MCF 10A (cell line): ENCODE measurements around the gene RHBDD1. TPM values are rescaled to one million over a fixed set of nuclear protein-coding genes. Genes with fewer than 3 reads are reported as not detected.

Experiments
- BruUV-seq: library from RNA; stranded (reverse); fragments of 400-500 nt; replicated peaks from 2 replicates; lab custom pipeline; 2021; lab: Mats Ljungman, UMichigan
- CTCF ChIA-PET: fragments of 300-600 bp; sonication (Branson Sonifier 250); formaldehyde crosslinking; extraction: SDS; loops from one replicate; lab custom pipeline; 2021; ENCODE audit warnings: antibody characterized with exemption, inconsistent platforms; lab: Yijun Ruan, JAX
- POLR2A ChIA-PET: fragments of 300-600, 350-650 bp; sonication (Branson Sonifier 250); formaldehyde crosslinking; extraction: SDS; loops from one replicate; lab custom pipeline; 2020; ENCODE audit warnings: antibody characterized with exemption, inconsistent platforms; lab: Yijun Ruan, JAX
- DNase-seq: peaks from one replicate; pipeline ENCODE4 v3.0.0-alpha.2; 2018; ENCODE audit not compliant: unreplicated experiment
- H3K27ac Mint-ChIP-seq: one replicate; pipeline ENCODE4 v1.8.0; 2022; ENCODE audit warnings: mild to moderate bottlenecking, low read depth, mixed read lengths; ENCODE audit not compliant: unreplicated experiment
- H3K27me3 Mint-ChIP-seq: one replicate; pipeline ENCODE4 v1.8.0; 2022; ENCODE audit warnings: mixed read lengths; ENCODE audit not compliant: insufficient read depth, unreplicated experiment
- H3K36me3 Mint-ChIP-seq: one replicate; pipeline ENCODE4 v1.8.0; 2022; ENCODE audit warnings: mild to moderate bottlenecking, moderate library complexity, mixed read lengths; ENCODE audit not compliant: insufficient read depth, unreplicated experiment
- H3K4me1 Mint-ChIP-seq: one replicate; pipeline ENCODE4 v1.8.0; 2022; ENCODE audit warnings: mixed read lengths; ENCODE audit not compliant: insufficient read depth, unreplicated experiment
- H3K4me3 Mint-ChIP-seq: one replicate; pipeline ENCODE4 v1.8.0; 2022; ENCODE audit warnings: mild to moderate bottlenecking, moderate library complexity, mixed read lengths; ENCODE audit not compliant: unreplicated experiment
- H3K9me3 Mint-ChIP-seq: one replicate; pipeline ENCODE4 v1.8.0; 2022; ENCODE audit warnings: mixed read lengths; ENCODE audit not compliant: unreplicated experiment
- intact Hi-C: fragments of 100-400 bp; cut with micrococcal nuclease; formaldehyde crosslinking; loops from 2 replicates; pipeline ENCODE4 v1.14.1; 2022
- total RNA-seq: library from RNA; stranded (reverse); gene quantifications from 2 replicates; pipeline ENCODE4 v1.2.3, GENCODE V29; 2022
- TF ChIP-seq, protein P1 (sequence below): fragments of 200-600 bp; IDR thresholded peaks from one replicate; pipeline ENCODE4 v1.8.0; 2022; ENCODE audit warnings: antibody characterized with exemption, mild to moderate bottlenecking; ENCODE audit not compliant: unreplicated experiment

Gene RHBDD1
- total RNA-seq, 1 experiment from 2014 or later, result 76.0 TPM

DNA sequence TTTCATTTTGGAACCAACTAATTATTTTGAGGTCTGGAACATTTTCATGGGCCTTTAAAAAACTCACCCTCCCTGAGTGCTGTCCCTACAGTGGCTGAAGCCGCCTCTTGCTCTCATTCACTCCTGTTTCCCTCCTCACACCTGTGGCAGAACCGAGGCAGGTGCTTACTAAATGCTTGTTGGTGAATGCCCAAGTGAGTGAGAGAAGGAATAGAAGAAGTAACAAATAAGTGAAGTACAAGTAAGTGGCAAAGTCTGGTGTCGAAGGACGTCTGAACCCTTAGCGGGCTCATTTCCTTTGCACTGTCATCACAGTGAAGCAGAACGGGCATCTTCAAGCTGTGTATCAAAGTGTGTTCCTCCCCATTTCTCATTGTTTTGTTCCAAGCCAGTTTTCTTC lies 135.2 kb downstream of the RHBDD1 start:
- Mint-ChIP-seq H3K27me3 (no peaks in the 10 kb centered on the region), H3K9me3 (no peaks in the 10 kb centered on the region), H3K4me3 (no peak overlapping the region), H3K4me1 (no peaks in the 10 kb centered on the region), H3K27ac (no peak overlapping the region), H3K36me3 (no peaks in the 10 kb centered on the region)
- CTCF ChIA-PET, result interaction anchor here (0.6 kb wide), 1 partner anchor 1311 kb away, joined by 3 read pairs; no protein-coding TSS in a partner anchor
- no TSS peak for BruUV-seq
- TF ChIP-seq, protein P1, sequence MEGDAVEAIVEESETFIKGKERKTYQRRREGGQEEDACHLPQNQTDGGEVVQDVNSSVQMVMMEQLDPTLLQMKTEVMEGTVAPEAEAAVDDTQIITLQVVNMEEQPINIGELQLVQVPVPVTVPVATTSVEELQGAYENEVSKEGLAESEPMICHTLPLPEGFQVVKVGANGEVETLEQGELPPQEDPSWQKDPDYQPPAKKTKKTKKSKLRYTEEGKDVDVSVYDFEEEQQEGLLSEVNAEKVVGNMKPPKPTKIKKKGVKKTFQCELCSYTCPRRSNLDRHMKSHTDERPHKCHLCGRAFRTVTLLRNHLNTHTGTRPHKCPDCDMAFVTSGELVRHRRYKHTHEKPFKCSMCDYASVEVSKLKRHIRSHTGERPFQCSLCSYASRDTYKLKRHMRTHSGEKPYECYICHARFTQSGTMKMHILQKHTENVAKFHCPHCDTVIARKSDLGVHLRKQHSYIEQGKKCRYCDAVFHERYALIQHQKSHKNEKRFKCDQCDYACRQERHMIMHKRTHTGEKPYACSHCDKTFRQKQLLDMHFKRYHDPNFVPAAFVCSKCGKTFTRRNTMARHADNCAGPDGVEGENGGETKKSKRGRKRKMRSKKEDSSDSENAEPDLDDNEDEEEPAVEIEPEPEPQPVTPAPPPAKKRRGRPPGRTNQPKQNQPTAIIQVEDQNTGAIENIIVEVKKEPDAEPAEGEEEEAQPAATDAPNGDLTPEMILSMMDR, result no peak
- intact Hi-C loops, result no loop called here
- POLR2A ChIA-PET, result interaction anchor here (0.5 kb wide), 1 partner anchor 234 kb away, joined by 3 read pairs; no protein-coding TSS in a partner anchor
- no peak for DNase-seq

DNA sequence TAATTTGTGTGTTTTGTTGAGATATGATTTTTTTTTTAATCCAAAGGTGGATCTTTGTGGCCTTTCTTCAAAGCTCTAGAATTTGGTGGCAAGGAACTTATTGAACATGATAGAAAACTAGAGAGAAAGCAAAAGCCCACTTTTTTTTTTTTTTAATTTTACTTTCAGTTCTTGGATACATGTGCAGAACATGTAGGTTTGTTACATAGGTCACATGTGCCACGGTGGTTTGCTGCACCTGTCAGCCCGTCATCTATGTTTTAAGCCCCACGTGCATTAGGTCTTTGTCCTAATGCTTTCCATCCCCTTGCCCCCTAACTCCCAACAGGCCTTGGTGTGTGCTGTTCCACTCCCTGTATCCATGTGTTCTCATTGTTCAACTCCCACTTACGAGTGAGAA lies 135.9 kb downstream of the RHBDD1 start:
- ChIA-PET POLR2A (interaction anchor here (0.5 kb wide), 1 partner anchor 233 kb away, joined by 3 read pairs; no protein-coding TSS in a partner anchor), CTCF (no interaction called here)
- no peak for DNase-seq
- TF ChIP-seq, protein P1, result no peak
- no peak overlapping the region for H3K4me3 Mint-ChIP-seq
- BruUV-seq, result no TSS peak
- H3K27me3 Mint-ChIP-seq, result no peaks in the 10 kb centered on the region
- intact Hi-C loops, result no loop called here
- peaks cover 4% of the 10 kb centered on the region for H3K4me1 Mint-ChIP-seq
- H3K27ac Mint-ChIP-seq, result no peak overlapping the region
- H3K9me3 Mint-ChIP-seq, result no peaks in the 10 kb centered on the region
- H3K36me3 Mint-ChIP-seq, result no peaks in the 10 kb centered on the region

DNA sequence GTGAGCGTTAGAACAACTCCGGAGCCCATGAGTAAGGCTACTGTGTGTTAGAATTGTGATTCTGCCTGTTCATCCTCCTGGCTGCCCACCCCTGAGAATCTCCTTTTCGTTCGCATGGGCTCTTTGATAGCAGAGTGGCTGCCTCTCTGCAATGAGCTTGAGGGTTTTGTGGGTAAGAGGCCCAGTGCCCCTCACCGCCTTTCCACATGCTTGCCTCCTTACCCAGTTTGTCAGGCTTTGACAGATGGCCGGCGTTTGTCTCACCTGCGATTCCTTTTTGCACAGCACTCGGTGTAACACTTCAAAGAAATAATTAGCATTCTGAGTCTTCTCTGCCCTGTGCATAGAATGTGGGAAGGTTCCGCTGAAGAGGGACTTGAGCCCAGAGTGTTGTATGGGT lies 138.0 kb downstream of the RHBDD1 start:
- Mint-ChIP-seq H3K4me1 (peaks cover 17% of the 10 kb centered on the region), H3K9me3 (no peaks in the 10 kb centered on the region), H3K27me3 (no peaks in the 10 kb centered on the region), H3K36me3 (no peaks in the 10 kb centered on the region), H3K27ac (no peak overlapping the region), H3K4me3 (no peak overlapping the region)
- no peak for DNase-seq
- CTCF ChIA-PET, result no interaction called here
- TF ChIP-seq, protein P1, result no peak
- POLR2A ChIA-PET, result no interaction called here
- BruUV-seq, result no TSS peak
- intact Hi-C loops, result no loop called here

DNA sequence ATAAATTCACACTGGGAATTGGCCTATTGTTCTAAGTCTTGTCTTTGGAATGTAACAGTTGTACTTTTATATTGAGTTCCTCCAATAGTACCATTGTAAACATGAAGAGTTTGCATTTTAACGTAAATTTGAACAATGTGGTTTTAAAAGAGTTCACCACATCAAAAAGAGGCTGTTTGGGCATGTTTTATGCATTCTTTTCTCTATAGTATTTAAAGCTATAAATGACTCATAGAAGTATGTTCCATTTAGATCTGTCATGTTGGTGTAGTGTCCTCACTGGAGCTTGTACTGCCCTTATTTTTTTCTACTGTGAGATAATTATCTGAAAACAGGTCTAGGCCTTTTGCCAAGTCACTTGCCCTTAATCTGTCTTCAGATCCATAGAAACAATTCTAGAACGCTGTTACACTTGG lies 141.9 kb downstream of the RHBDD1 start:
- Mint-ChIP-seq H3K4me3 (no peak overlapping the region), H3K4me1 (peaks cover 26% of the 10 kb centered on the region), H3K27me3 (no peaks in the 10 kb centered on the region), H3K36me3 (no peaks in the 10 kb centered on the region), H3K9me3 (no peaks in the 10 kb centered on the region), H3K27ac (no peak overlapping the region)
- CTCF ChIA-PET, result interaction anchor here (0.7 to 1.7 kb wide), 2 partner anchors 61 to 1545 kb away, joined by 3 to 5 read pairs; no protein-coding TSS in a partner anchor
- POLR2A ChIA-PET, result interaction anchor here (0.6 to 3.0 kb wide), 4 partner anchors 62 to 531 kb away, joined by 3 to 20 read pairs (median 4); partner anchors contain the start of gene RHBDD1
- no TSS peak for BruUV-seq
- intact Hi-C loops, result no loop called here
- TF ChIP-seq, protein P1, result no peak
- DNase-seq, result peak; percentile 40
